Measurements from ENCODE around the gene BICC1.

Gene BICC1

DNA sequence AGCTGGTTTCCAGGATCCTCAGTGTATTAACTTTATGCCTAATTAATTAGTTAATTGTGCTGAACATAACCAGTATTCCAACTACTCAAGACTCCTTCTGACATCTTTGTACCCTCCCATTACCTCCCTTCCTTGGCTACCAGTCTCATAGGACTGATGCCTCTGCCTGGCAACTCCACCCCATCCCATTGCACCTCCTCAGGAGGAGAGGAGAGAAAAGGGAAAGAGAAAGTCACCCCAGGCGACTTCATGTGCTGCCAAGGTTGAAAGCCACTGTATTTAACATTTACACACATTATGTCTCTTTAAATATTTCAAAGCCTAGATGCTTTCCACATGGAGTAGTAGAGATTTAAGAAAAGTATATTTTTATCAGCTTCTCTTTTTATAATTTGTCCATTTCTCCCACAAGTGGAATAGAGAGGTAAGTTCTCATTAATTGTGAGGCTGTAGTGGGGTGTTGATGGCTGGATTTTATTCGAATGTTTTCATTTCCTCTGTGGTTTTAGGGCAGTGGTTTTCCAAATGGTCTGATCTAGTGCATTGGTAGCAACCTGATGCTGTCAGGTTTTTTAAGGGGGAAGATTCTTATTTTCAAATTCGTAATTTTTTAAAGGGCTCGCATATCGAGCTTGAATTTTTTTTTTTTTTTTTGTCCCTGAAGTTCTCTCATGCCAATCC, 148.0 kb downstream of the BICC1 start:
- no peak for DNase-seq

DNA sequence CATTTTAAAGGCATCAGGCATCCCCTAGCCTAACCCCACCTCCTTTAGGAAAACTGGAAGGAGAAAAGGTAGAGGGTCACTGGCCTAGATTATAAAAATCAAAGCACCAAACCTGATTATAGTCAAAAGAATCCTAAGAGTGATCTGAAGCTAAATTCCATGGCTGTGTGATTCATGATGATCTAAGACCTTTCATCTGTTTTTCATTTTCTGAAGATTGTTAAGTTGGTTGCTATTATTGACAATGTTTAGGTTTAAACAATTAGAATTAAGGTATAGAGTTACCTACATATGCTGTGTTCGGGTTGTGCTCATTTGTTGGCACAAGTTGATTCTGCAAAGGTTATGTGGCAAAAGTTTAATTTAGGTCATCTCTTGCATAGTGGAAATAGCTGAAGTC, 148.7 kb downstream of the BICC1 start:
- DNase-seq = no peak

DNA sequence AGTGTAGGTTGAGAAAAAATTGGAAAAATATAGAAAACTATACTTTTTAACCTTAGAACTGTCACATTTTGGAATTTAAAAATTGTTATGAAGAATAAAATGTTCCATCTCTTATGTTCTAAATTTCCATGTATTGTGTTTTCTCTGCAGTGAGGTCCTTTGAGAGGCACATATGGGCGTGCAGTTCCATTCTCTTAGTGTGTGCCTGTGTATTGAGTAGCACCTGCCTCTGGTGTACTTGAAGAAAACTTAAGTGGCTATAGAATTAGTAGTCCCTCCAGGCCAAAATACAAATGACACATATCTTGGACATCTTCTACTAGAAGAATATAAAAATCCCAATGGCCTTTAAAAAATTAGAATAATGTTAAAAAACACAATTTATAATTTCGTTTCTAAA, 149.2 kb downstream of the BICC1 start:
- DNase-seq = no peak

DNA sequence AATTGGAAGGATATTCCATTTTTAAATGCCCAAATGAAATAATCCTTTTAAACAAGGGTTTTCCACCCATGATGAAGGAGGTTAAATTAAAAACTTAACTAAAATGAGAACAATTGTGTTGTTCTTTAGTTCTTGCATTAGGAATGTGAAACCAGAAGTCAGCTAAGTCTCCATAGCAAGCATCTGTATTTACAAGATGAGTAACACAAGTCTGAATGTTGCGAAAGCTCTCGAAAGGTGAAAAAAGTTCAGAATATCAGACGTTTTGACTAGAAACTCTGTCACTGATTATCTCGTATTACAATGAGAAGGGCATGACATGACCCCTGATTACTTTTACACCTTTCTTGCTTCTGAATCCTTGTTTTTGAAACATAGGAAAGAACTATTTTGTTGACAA, 149.6 kb downstream of the BICC1 start:
- no peak for DNase-seq

- DNase-seq = no peak
Observed at GRCh38 chr10:58665361-58665760, 152.7 kb downstream of the BICC1 start.

GRCh38 chr10:58666024-58666423, 153.4 kb downstream of the BICC1 start:
- no peak for DNase-seq

- DNase-seq = no peak
Observed at GRCh38 chr10:58667658-58668310, 155.1 kb downstream of the BICC1 start.

- no peak for DNase-seq
Observed at GRCh38 chr10:58672845-58673244, 160.2 kb downstream of the BICC1 start.

DNA sequence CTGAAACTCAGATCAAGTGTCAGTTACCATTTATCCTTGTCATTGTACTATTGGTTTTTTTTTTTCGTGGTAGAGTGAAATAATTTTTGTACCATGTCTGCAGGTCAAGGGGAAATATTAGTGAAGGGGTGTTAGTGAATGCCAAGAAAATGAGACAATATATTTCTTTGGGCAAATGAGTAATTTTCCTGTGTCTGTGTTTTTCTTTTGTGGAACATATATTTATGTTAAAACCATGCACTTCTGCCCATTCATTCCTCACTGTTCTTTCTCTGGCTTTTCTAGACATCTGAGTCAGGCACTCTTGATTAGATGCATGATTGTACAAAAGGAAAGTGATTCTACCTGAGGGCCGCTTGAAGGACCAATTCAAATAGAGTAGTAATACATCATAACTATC, 161.6 kb downstream of the BICC1 start:
- DNase-seq = no peak

GRCh38 chr10:58675321-58675720, 162.6 kb downstream of the BICC1 start:
- no peak for DNase-seq

- DNase-seq = no peak
Observed at GRCh38 chr10:58691528-58691927, 178.9 kb downstream of the BICC1 start.

DNA sequence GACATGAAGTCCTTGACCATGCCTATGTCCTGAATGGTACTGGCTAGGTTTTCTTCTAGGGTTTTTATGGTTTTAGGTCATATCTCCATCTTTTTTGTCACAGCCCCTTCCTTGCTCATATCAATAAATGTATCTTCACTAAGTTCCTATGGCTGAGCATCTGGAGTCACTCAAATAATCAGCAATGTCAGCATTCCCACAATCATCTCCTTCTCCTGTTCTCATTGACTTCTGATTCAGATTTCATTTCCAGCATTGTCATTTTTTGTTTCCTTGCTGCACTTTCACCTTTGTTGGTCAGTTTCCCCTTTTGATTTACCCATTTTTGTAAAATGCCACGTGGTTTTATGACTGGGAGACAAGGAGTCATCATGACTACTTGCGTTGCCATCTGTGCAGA, 181.2 kb downstream of the BICC1 start:
- no peak for DNase-seq

GRCh38 chr10:58695022-58695421, 182.3 kb downstream of the BICC1 start:
- DNase-seq = no peak

- DNase-seq = no peak
Observed at GRCh38 chr10:58696736-58697135, 184.1 kb downstream of the BICC1 start.

GRCh38 chr10:58697691-58698090, 185.0 kb downstream of the BICC1 start:
- no peak for DNase-seq

- no peak for DNase-seq
Observed at GRCh38 chr10:58698777-58699356, 186.2 kb downstream of the BICC1 start.

- no peak for DNase-seq
Observed at GRCh38 chr10:58700591-58700990, 187.9 kb downstream of the BICC1 start.

- DNase-seq = no peak
Observed at GRCh38 chr10:58701405-58702135, 188.9 kb downstream of the BICC1 start.

GRCh38 chr10:58704226-58704625, 191.6 kb downstream of the BICC1 start:
- no peak for DNase-seq

DNA sequence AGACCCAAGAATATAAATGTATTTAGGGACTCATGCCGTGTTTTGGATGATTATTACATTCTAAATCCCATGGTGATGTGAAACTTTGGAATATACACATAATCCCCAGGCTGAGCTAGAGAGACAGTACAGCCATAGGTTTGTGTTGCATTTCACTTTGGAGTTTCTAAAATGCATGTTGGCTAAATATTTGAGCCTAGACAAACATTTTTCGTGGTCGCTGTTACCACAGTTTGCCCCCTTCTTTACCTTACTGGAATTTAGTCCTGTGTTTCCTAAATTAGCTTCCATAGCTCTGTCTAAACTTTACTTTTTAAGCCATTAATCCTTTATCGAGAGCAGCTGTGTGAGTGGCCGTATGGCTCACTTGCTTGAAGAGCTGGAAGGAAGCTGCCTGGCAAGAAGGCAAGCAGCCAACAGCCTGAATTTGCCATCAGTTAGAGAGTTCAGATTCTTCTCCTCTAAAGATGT, 192.0 kb downstream of the BICC1 start:
- no peak for DNase-seq

DNA sequence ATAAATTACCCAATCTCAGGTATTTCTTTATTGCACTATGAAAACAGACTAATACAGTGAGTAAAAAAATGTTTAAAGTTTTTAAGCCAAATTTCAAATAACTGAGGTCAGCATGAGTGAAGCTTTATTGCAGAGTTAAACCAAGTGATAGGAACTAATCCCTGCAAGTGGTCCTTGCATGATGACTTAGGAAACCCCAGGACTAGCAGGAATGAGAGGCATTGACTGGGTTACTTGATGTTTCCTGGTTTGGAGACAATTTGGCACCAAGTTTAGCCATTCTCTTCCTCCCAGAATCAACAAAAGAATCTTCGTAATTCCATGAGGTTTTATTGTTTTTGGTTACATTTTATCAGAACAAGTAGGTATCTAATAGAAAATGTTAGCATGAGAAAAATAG, 194.2 kb downstream of the BICC1 start:
- DNase-seq = no peak

- no peak for DNase-seq
Observed at GRCh38 chr10:58712141-58712540, 199.5 kb downstream of the BICC1 start.

GRCh38 chr10:58712982-58713381, 200.3 kb downstream of the BICC1 start:
- DNase-seq = no peak

- no peak for DNase-seq
Observed at GRCh38 chr10:58714409-58714808, 201.7 kb downstream of the BICC1 start.
